ENCODE data around the gene CCL1. TPM values are rescaled to one million over a fixed set of nuclear protein-coding genes. Genes with fewer than 3 reads are reported as not detected.

CCL1 gene
- total RNA-seq, 1 experiment from 2014 or later, result not detected

DNA sequence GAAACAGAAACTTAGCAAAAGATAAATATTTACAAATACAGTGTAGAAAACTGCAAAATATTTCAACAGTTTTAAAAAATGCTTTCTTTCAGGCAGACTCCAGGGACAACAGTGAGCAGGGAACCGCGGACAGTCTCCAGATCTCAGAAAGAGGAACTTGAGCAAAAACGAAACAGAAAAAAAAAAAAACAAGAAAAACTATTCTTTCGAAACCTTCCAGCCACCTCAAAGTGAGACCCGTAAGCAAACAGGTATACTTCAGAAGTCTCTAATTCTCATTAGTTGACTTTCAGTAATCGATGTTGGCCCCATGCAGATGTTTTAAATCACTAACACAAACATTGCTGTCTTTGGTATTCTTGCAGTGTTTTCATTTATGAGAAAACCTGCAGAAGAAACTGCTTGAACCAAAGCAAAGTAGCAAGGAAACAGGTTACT is 15.7 kb upstream of the CCL1 start:
- ChIA-PET POLR2A (ENCODE audit: unreplicated experiment) (no interaction called here), CTCF (no interaction called here)
- BruUV-seq (replicated peaks), result no TSS peak

DNA sequence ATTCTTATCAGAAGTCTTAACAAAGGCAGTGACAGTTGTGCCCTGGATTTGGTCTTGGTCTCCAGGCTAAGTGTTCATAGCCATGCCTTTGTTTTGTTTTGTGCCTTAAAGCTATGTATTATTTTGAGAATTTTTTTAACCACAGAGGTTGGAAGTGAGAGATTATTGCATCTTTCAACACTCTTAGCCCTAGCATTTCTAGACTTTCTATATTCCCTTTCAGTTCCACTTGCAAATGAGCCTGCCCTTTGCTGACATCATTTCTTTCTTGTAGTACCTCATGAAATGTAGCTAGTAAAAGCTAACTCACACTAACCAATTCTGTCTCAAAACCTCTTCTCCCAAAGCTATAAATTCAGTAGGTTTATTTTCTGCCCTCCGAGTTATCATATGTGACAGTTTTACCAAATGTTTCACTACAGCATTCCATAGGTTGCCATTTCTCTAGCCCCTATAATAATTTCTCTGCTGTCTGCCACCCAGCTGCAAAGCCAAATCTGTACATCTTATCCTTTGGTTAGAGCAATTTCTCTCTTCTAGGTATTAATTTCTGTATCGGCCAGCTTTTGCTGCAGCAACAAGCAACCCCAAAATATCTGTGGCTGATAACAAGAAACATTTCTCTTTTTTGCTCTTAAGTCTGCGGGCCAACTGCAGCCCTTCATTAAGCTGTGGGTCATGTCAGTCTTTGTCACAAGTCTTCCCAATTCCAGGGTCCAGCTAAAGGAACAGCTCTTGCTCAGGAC is 14.2 kb upstream of the CCL1 start:
- Histone ChIP-seq H3K4me1 (replicated peaks; ENCODE audit: insufficient read depth) (no peaks in the 10 kb centered on the region), H3K4me2 (no peak overlapping the region), H3K79me2 (ENCODE audit: low read depth) (no peaks in the 10 kb centered on the region), H2AFZ (no peak overlapping the region), H3K27me3 (ENCODE audit: insufficient read depth, low read depth) (peaks cover 58% of the 10 kb centered on the region), H3K4me3 (no peak overlapping the region), H3K27ac (no peak overlapping the region), H3F3A (ENCODE audit: insufficient read depth, low read depth) (no peaks in the 10 kb centered on the region), H3K36me3 (ENCODE audit: low read depth) (no peaks in the 10 kb centered on the region), H4K20me1 (ENCODE audit: insufficient read depth) (no peaks in the 10 kb centered on the region; the same call in 1 of the 2 replicates), H3K9me3 (ENCODE audit: insufficient read depth, low read depth) (no peaks in the 10 kb centered on the region), H3K9me2 (ENCODE audit: insufficient read depth) (no peaks in the 10 kb centered on the region)
- no TSS peak for BruUV-seq (replicated peaks)
- ChIA-PET CTCF (no interaction called here), POLR2A (ENCODE audit: unreplicated experiment) (no interaction called here)
- no peak for DNase-seq
- TF ChIP-seq CTCF (conservative IDR thresholded peaks at IDR 0.05) (no peak), EZH2 (IDR thresholded peaks at IDR 0.05; ENCODE audit: low read depth) (no peak)
- intact Hi-C loops (cut with micrococcal nuclease; ENCODE audit: unreplicated experiment), result no loop called here

More for the DNA sequence above, 15.7 kb upstream of the CCL1 start:
- Histone ChIP-seq H2AFZ (no peak overlapping the region), H3K36me3 (ENCODE audit: low read depth) (no peaks in the 10 kb centered on the region), H3K27me3 (ENCODE audit: insufficient read depth, low read depth) (peaks cover 69% of the 10 kb centered on the region), H3K9me2 (ENCODE audit: insufficient read depth) (no peaks in the 10 kb centered on the region), H3K4me1 (replicated peaks; ENCODE audit: insufficient read depth) (no peaks in the 10 kb centered on the region), H3K4me2 (no peak overlapping the region), H3K4me3 (no peak overlapping the region), H3K27ac (no peak overlapping the region), H3K79me2 (ENCODE audit: low read depth) (no peaks in the 10 kb centered on the region), H3K9me3 (ENCODE audit: insufficient read depth, low read depth) (no peaks in the 10 kb centered on the region), H4K20me1 (ENCODE audit: insufficient read depth) (no peaks in the 10 kb centered on the region), H3F3A (ENCODE audit: insufficient read depth, low read depth) (no peaks in the 10 kb centered on the region)
- DNase-seq, result no peak
- intact Hi-C loops (cut with micrococcal nuclease; ENCODE audit: unreplicated experiment), result no loop called here
- TF ChIP-seq CTCF (conservative IDR thresholded peaks at IDR 0.05), result no peak
- TF ChIP-seq EZH2 (IDR thresholded peaks at IDR 0.05; ENCODE audit: low read depth), result no peak

- TF ChIP-seq CTCF (conservative IDR thresholded peaks at IDR 0.05), result no peak
- TF ChIP-seq EZH2 (IDR thresholded peaks at IDR 0.05; ENCODE audit: low read depth), result no peak
- Histone ChIP-seq H3K4me3 (no peak overlapping the region), H3K9me2 (ENCODE audit: insufficient read depth) (no peaks in the 10 kb centered on the region), H4K20me1 (ENCODE audit: insufficient read depth) (no peaks in the 10 kb centered on the region; the same call in 1 of the 2 replicates), H3F3A (ENCODE audit: insufficient read depth, low read depth) (no peaks in the 10 kb centered on the region), H3K9me3 (ENCODE audit: insufficient read depth, low read depth) (no peaks in the 10 kb centered on the region), H3K4me1 (replicated peaks; ENCODE audit: insufficient read depth) (no peaks in the 10 kb centered on the region), H3K36me3 (ENCODE audit: low read depth) (no peaks in the 10 kb centered on the region), H3K4me2 (no peak overlapping the region), H3K27ac (no peak overlapping the region), H2AFZ (no peak overlapping the region), H3K27me3 (ENCODE audit: insufficient read depth, low read depth) (peaks cover 48% of the 10 kb centered on the region), H3K79me2 (ENCODE audit: low read depth) (no peaks in the 10 kb centered on the region)
- CTCF ChIA-PET, result no interaction called here
- no TSS peak for BruUV-seq (replicated peaks)
- intact Hi-C loops (cut with micrococcal nuclease; ENCODE audit: unreplicated experiment), result no loop called here
- POLR2A ChIA-PET (ENCODE audit: unreplicated experiment), result no interaction called here
- no peak for DNase-seq
These were observed 12.5 kb upstream of the CCL1 start for GRCh38 chr17:34375426-34375997.
